Cardiac muscle cell (in vitro differentiated cells and primary cell): ENCODE results near the gene MYLK4. TPM values are rescaled to one million over a fixed set of nuclear protein-coding genes. Genes with fewer than 3 reads are reported as not detected.

Source experiments
- DNase-seq, 2 donors: peaks; one replicate each; pipeline versions ENCODE4 v3.0.0 to v3.0.0-alpha.2; 2010 to 2017; ENCODE audit warnings: low read depth in 1 of 2, low spot score in 1 of 2
- H3K27ac ChIP-seq: fragments of 200-600 bp; sonication (generic); 2 replicates; pipeline ENCODE4 v1.5.1; 2016
- H3K27me3 ChIP-seq: fragments of 200-600 bp; sonication (generic); 2 replicates; pipeline ENCODE4 v1.6.0; 2016; ENCODE audit warnings: control low read depth
- H3K36me3 ChIP-seq: fragments of 200-600 bp; sonication (generic); 2 replicates; pipeline ENCODE4 v1.5.1; 2016; ENCODE audit warnings: control low read depth
- H3K4me1 ChIP-seq: fragments of 200-600 bp; sonication (generic); 2 replicates; pipeline ENCODE4 v1.8.1; 2017; ENCODE audit warnings: low read depth, mild to moderate bottlenecking, mixed run types
- H3K4me3 ChIP-seq: fragments of 200-600 bp; sonication (generic); 2 replicates; pipeline ENCODE4 v1.5.1; 2016; ENCODE audit warnings: mild to moderate bottlenecking
- H3K9me3 ChIP-seq: fragments of 200-600 bp; sonication (generic); 2 replicates; pipeline ENCODE4 v1.5.1; 2017; ENCODE audit warnings: low read depth, mild to moderate bottlenecking, control low read depth
- CTCF ChIP-seq: IDR thresholded peaks from 2 replicates; pipeline ENCODE4 v1.5.1; 2012; ENCODE audit warnings: low read depth, mild to moderate bottlenecking, low read length
- polyA plus RNA-seq: library from polyadenylated mRNA; unstranded; fragments of >200 nt; fragmentation: Nextera tagmentation; extraction: Ambion mirVana; gene quantifications from 2 replicates; pipeline ENCODE4 v1.2.1, GENCODE V29; 2016
- total RNA-seq: library from RNA; depleted of rRNA; stranded (reverse); fragments of >200 nt; gene quantifications from 2 replicates; pipeline ENCODE4 v1.2.3, GENCODE V29; 2016

Gene MYLK4
- total and polyA plus RNA-seq, 2 experiments from 2014 or later: 0.23 to 0.69 TPM

GRCh38 chr6:2710412-2710811 lies 40.3 kb downstream of the MYLK4 start:
- DNase-seq: peak in 1 of 2 donors; percentile 50
- H3K9me3 ChIP-seq: no peaks in the 10 kb centered on the region
- no peak for TF ChIP-seq CTCF
- no peak overlapping the region for H3K27ac ChIP-seq
- no peak overlapping the region for H3K4me3 ChIP-seq
- H3K4me1 ChIP-seq: no peaks in the 10 kb centered on the region
- no peaks in the 10 kb centered on the region for H3K27me3 ChIP-seq
- H3K36me3 ChIP-seq: no peaks in the 10 kb centered on the region

- Histone ChIP-seq H3K4me1 (no peaks in the 10 kb centered on the region), H3K9me3 (no peaks in the 10 kb centered on the region), H3K27me3 (no peaks in the 10 kb centered on the region), H3K36me3 (no peaks in the 10 kb centered on the region), H3K4me3 (no peak overlapping the region), H3K27ac (no peak overlapping the region)
- TF ChIP-seq CTCF: no peak
- DNase-seq: peak in 1 of 2 donors; percentile 68
Measured at GRCh38 chr6:2708456-2708855, 42.3 kb downstream of the MYLK4 start.

DNA sequence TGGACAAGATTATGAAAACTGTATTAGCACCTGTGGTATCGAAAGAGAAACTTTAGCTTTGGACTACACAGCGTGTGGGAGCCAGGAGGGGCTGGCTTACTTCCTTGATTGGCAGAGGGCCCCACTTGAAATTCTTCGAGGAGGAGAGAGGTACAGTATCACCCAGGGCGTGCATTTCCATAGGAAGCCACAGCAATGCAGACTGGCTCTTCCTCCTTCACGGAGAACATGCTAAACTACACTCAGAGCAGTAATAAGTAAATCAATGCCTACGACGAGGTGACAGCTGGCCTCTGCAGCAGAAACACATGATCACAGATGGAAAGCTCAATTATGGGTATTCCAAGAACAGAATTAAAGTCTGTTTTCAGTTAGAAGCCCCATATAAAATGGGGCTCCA lies 44.2 kb downstream of the MYLK4 start:
- peak in 1 of 2 donors; percentile 35 for DNase-seq
- no peak overlapping the region for H3K4me3 ChIP-seq
- no peaks in the 10 kb centered on the region for H3K4me1 ChIP-seq
- TF ChIP-seq CTCF: no peak
- H3K27ac ChIP-seq: no peak overlapping the region
- H3K27me3 ChIP-seq: no peaks in the 10 kb centered on the region
- no peaks in the 10 kb centered on the region for H3K36me3 ChIP-seq
- H3K9me3 ChIP-seq: no peaks in the 10 kb centered on the region

- TF ChIP-seq CTCF: no peak
- no peaks in the 10 kb centered on the region for H3K27me3 ChIP-seq
- no peak overlapping the region for H3K27ac ChIP-seq
- no peak overlapping the region for H3K4me3 ChIP-seq
- no peak for DNase-seq
- no peaks in the 10 kb centered on the region for H3K9me3 ChIP-seq
- no peaks in the 10 kb centered on the region for H3K4me1 ChIP-seq
- H3K36me3 ChIP-seq: no peaks in the 10 kb centered on the region
Measured at GRCh38 chr6:2705256-2705655, 45.5 kb downstream of the MYLK4 start.

- no peak for DNase-seq
- Histone ChIP-seq H3K4me1 (no peaks in the 10 kb centered on the region), H3K9me3 (no peaks in the 10 kb centered on the region), H3K27ac (no peak overlapping the region), H3K27me3 (no peaks in the 10 kb centered on the region), H3K4me3 (no peak overlapping the region), H3K36me3 (no peaks in the 10 kb centered on the region)
- no peak for TF ChIP-seq CTCF
Measured at GRCh38 chr6:2697291-2697690, 53.4 kb downstream of the MYLK4 start.
